Measurements from ENCODE around the gene HOXA5.

Gene HOXA5

GRCh38 chr7:27143023-27143949 lies at the start of gene HOXA5:
TSS of gene HOXA5 (minus strand) at chr7:27143681. CDS start at chr7:27143607, 74 bp downstream.
- peak; percentile 92 for FAIRE-seq

GRCh38 chr7:27192546-27193334 lies 49.3 kb upstream of the HOXA5 start:
- no peak for TF ChIP-seq POLR2A (IDR thresholded peaks at IDR 0.05; ENCODE audit: low read depth, low read length)
- FAIRE-seq (no peak), DNase-seq (ENCODE audit: insufficient read length, low spot score) (no peak)

More at GRCh38 chr7:27143023-27143949, at the start of gene HOXA5:
- peak; percentile 100 for DNase-seq (ENCODE audit: insufficient read length, low spot score)
- TF ChIP-seq POLR2A (IDR thresholded peaks at IDR 0.05; ENCODE audit: low read depth, low read length) = peak; percentile 13; the same call in 1 of the 2 replicates

GRCh38 chr7:27191833-27192545 lies 48.5 kb upstream of the HOXA5 start:
- FAIRE-seq (no peak), DNase-seq (ENCODE audit: insufficient read length, low spot score) (no peak)
- TF ChIP-seq POLR2A (IDR thresholded peaks at IDR 0.05; ENCODE audit: low read depth, low read length) = no peak

GRCh38 chr7:27191161-27191731 lies 47.8 kb upstream of the HOXA5 start:
- TF ChIP-seq POLR2A (IDR thresholded peaks at IDR 0.05; ENCODE audit: low read depth, low read length) = no peak
- no peak for DNase-seq (ENCODE audit: insufficient read length, low spot score)
- FAIRE-seq = no peak

- no peak for TF ChIP-seq POLR2A (IDR thresholded peaks at IDR 0.05; ENCODE audit: low read depth, low read length)
- FAIRE-seq = no peak
- DNase-seq (ENCODE audit: insufficient read length, low spot score) = no peak
These were observed 46.7 kb upstream of the HOXA5 start for GRCh38 chr7:27189997-27190748.

- DNase-seq (ENCODE audit: insufficient read length, low spot score) (no peak), FAIRE-seq (no peak)
- no peak for TF ChIP-seq POLR2A (IDR thresholded peaks at IDR 0.05; ENCODE audit: low read depth, low read length)
These were observed 46.0 kb upstream of the HOXA5 start for GRCh38 chr7:27189295-27189996.

GRCh38 chr7:27188386-27189294 lies 45.2 kb upstream of the HOXA5 start:
- FAIRE-seq (no peak), DNase-seq (ENCODE audit: insufficient read length, low spot score) (no peak)
- no peak for TF ChIP-seq POLR2A (IDR thresholded peaks at IDR 0.05; ENCODE audit: low read depth, low read length)

- TF ChIP-seq POLR2A (IDR thresholded peaks at IDR 0.05; ENCODE audit: low read depth, low read length) = no peak
- DNase-seq (ENCODE audit: insufficient read length, low spot score) (no peak), FAIRE-seq (no peak)
These were observed 44.2 kb upstream of the HOXA5 start for GRCh38 chr7:27187475-27188385.

GRCh38 chr7:27186668-27187474 lies 43.4 kb upstream of the HOXA5 start:
- TF ChIP-seq POLR2A (IDR thresholded peaks at IDR 0.05; ENCODE audit: low read depth, low read length) = no peak
- DNase-seq (ENCODE audit: insufficient read length, low spot score) = no peak
- FAIRE-seq = no peak

Measured in H54 (cell line).